Lower leg skin (tissue), 3 donors: ENCODE data around the gene TMEM260.

Source experiments
- POLR2A ChIP-seq, 2 donors: fragments of 450-650 bp; IDR thresholded peaks; one replicate each; pipeline ENCODE4 v1.6.1; 2016 to 2017; ENCODE audit warnings: antibody characterized with exemption in 2 of 2, mild to moderate bottlenecking in 1 of 2, moderate library complexity in 1 of 2
- TF ChIP-seq, protein P1 (sequence below), 3 donors: fragments of 450-650 bp; IDR thresholded peaks; one replicate each; pipeline ENCODE4 v1.5.1; 2016; ENCODE audit warnings: antibody characterized with exemption in 3 of 3, mild to moderate bottlenecking in 3 of 3, moderate library complexity in 2 of 3

DNA sequence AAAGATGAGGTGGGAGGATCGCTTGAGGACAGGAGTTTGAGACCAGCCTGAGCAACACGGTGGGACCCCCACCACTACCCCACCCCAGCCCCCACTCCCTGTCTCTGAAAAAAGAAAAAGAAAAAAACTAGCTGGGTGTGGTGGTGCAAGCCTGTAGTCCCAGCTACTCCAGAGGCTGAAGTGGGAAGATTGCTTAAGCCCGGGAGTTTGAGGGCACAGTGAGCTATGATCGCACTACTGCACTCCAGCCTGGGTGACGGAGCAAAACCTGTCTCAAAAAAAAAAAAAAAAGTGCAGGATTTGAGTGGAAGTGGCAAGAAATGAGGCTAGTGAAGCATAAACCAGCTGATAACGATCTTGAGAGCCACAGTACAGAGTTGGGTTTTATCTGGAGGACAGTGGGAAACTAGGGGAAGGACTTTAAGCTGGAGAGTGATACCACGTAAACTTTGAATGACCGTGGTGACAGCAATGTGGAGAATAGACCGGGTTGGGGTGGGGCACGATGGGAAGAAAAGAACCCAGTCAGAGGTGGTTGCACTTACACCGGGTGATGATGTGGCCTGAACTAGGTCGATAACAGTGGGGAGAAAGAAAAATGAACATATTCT, 85.3 kb downstream of the TMEM260 start:
- TF ChIP-seq, protein P1, sequence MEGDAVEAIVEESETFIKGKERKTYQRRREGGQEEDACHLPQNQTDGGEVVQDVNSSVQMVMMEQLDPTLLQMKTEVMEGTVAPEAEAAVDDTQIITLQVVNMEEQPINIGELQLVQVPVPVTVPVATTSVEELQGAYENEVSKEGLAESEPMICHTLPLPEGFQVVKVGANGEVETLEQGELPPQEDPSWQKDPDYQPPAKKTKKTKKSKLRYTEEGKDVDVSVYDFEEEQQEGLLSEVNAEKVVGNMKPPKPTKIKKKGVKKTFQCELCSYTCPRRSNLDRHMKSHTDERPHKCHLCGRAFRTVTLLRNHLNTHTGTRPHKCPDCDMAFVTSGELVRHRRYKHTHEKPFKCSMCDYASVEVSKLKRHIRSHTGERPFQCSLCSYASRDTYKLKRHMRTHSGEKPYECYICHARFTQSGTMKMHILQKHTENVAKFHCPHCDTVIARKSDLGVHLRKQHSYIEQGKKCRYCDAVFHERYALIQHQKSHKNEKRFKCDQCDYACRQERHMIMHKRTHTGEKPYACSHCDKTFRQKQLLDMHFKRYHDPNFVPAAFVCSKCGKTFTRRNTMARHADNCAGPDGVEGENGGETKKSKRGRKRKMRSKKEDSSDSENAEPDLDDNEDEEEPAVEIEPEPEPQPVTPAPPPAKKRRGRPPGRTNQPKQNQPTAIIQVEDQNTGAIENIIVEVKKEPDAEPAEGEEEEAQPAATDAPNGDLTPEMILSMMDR (IDR thresholded peaks at IDR 0.05): no peak
- TF ChIP-seq POLR2A (IDR thresholded peaks at IDR 0.05): no peak
